ENCODE results near the gene KRT80. TPM values are rescaled to one million over a fixed set of nuclear protein-coding genes. Genes with fewer than 3 reads are reported as not detected.

KRT80 gene
- polyA plus RNA-seq, 1 experiment, result 2.1 TPM

- no peak for TF ChIP-seq CTCF (IDR thresholded peaks at IDR 0.05; ENCODE audit: low read depth, low read length)
- Histone ChIP-seq H3K27me3 (ENCODE audit: control insufficient read depth, insufficient read depth, low read length) (no peaks in the 10 kb centered on the region), H3K4me3 (ENCODE audit: low read depth, low read length) (no peak overlapping the region), H3K9me3 (ENCODE audit: control insufficient read depth, insufficient read depth, low read length) (no peaks in the 10 kb centered on the region), H3K27ac (ENCODE audit: low read depth, low read length) (no peak overlapping the region)
- CTCF ChIA-PET, result interaction anchor here (0.7 to 6.5 kb wide), 12 partner anchors 9 to 159 kb away, joined by 3 to 50 read pairs (median 3); no protein-coding TSS in a partner anchor
- POLR2A ChIA-PET, result no interaction called here
- DNase-seq (ENCODE audit: low read depth, low spot score), result no peak
These were observed 20.1 kb upstream of the KRT80 start for GRCh38 chr12:52211716-52212585.

GRCh38 chr12:52210925-52211650 lies 19.3 kb upstream of the KRT80 start:
- Histone ChIP-seq H3K27ac (ENCODE audit: low read depth, low read length) (no peak overlapping the region), H3K9me3 (ENCODE audit: control insufficient read depth, insufficient read depth, low read length) (no peaks in the 10 kb centered on the region), H3K27me3 (ENCODE audit: control insufficient read depth, insufficient read depth, low read length) (no peaks in the 10 kb centered on the region), H3K4me3 (ENCODE audit: low read depth, low read length) (no peak overlapping the region)
- POLR2A ChIA-PET, result no interaction called here
- no peak for DNase-seq (ENCODE audit: low read depth, low spot score)
- TF ChIP-seq CTCF (IDR thresholded peaks at IDR 0.05; ENCODE audit: low read depth, low read length), result no peak
- CTCF ChIA-PET, result interaction anchor here (1.0 to 6.5 kb wide), 6 partner anchors 25 to 160 kb away, joined by 3 to 50 read pairs (median 3); no protein-coding TSS in a partner anchor

- no peaks in the 10 kb centered on the region for H3K27me3 ChIP-seq (ENCODE audit: control insufficient read depth, insufficient read depth, low read length)
- no peaks in the 10 kb centered on the region for H3K9me3 ChIP-seq (ENCODE audit: control insufficient read depth, insufficient read depth, low read length)
- TF ChIP-seq CTCF (IDR thresholded peaks at IDR 0.05; ENCODE audit: low read depth, low read length), result no peak
- no peak overlapping the region for H3K27ac ChIP-seq (ENCODE audit: low read depth, low read length)
- CTCF ChIA-PET, result interaction anchor here (1.3 to 6.5 kb wide), 3 partner anchors 35 to 55 kb away, joined by 3 to 50 read pairs (median 3); no protein-coding TSS in a partner anchor
- H3K4me3 ChIP-seq (ENCODE audit: low read depth, low read length), result no peak overlapping the region
- POLR2A ChIA-PET, result no interaction called here
- no peak for DNase-seq (ENCODE audit: low read depth, low spot score)
These were observed 18.5 kb upstream of the KRT80 start for GRCh38 chr12:52210186-52210924.

GRCh38 chr12:52209321-52209720 lies 17.5 kb upstream of the KRT80 start:
- H3K9me3 ChIP-seq (ENCODE audit: control insufficient read depth, insufficient read depth, low read length), result no peaks in the 10 kb centered on the region
- no peaks in the 10 kb centered on the region for H3K27me3 ChIP-seq (ENCODE audit: control insufficient read depth, insufficient read depth, low read length)
- H3K27ac ChIP-seq (ENCODE audit: low read depth, low read length), result no peak overlapping the region
- no peak for TF ChIP-seq CTCF (IDR thresholded peaks at IDR 0.05; ENCODE audit: low read depth, low read length)
- no peak overlapping the region for H3K4me3 ChIP-seq (ENCODE audit: low read depth, low read length)
- POLR2A ChIA-PET, result no interaction called here
- CTCF ChIA-PET, result interaction anchor here (1.3 kb wide), 1 partner anchor 34 kb away, joined by 3 read pairs; no protein-coding TSS in a partner anchor
- DNase-seq (ENCODE audit: low read depth, low spot score), result no peak
